CD4-positive, alpha-beta T cell (primary cell): ENCODE data around the gene CDC42. TPM values are rescaled to one million over a fixed set of nuclear protein-coding genes. Genes with fewer than 3 reads are reported as not detected.

Experiments
- ATAC-seq: fragments of 200-7000 bp; cut with Tn5 transposase; one replicate; pipeline ENCODE4 v1.10.0; 2022; ENCODE audit warnings: mild to moderate bottlenecking; ENCODE audit not compliant: poor library complexity
- CTCF ChIA-PET: fragments of 350-600 bp; sonication (Branson Sonifier 250); formaldehyde crosslinking; loops from one replicate; lab custom pipeline; 2021; ENCODE audit warnings: antibody characterized with exemption, inconsistent platforms; lab: Charles Lee
- POLR2A ChIA-PET: fragments of 350-600 bp; sonication (Branson Sonifier 250); formaldehyde crosslinking; loops from one replicate; lab custom pipeline; 2021; ENCODE audit warnings: antibody characterized with exemption, inconsistent platforms; lab: Charles Lee
- DNase-seq, 14 experiments: peaks; one replicate each; pipeline ENCODE4 v3.0.0-alpha.2; 2013 to 2020; ENCODE audit warnings: mixed read lengths in 2 of 14
- H3K27ac ChIP-seq, 2 donors: one replicate each; pipeline versions ENCODE4 v1.5.1 to v1.7.0; 2013; ENCODE audit warnings: low read length in 2 of 2, low read depth in 1 of 2, mild to moderate bottlenecking in 1 of 2
- H3K27me3 ChIP-seq, 2 experiments: 1 replicate in 1 of 2; 2 replicates in 1 of 2; pipeline versions ENCODE4 v1.6.1 to v1.7.0; 2013; ENCODE audit warnings: low read length in 2 of 2, control low read depth in 1 of 2, mild to moderate bottlenecking in 1 of 2, moderate library complexity in 1 of 2; ENCODE audit not compliant: insufficient read depth in 2 of 2, control insufficient read depth in 1 of 2
- H3K36me3 ChIP-seq: one replicate; pipeline ENCODE4 v1.6.1; 2013; ENCODE audit warnings: low read length, control low read depth; ENCODE audit not compliant: insufficient read depth
- H3K4me1 ChIP-seq: one replicate; pipeline ENCODE4 v1.6.1; 2013; ENCODE audit warnings: low read length, control low read depth; ENCODE audit not compliant: insufficient read depth
- H3K4me3 ChIP-seq: one replicate; pipeline ENCODE4 v1.5.1; 2013; ENCODE audit warnings: mild to moderate bottlenecking, low read length, moderate library complexity
- H3K9me3 ChIP-seq, 2 experiments: 1 replicate in 1 of 2; 2 replicates in 1 of 2; pipeline versions ENCODE4 v1.6.1 to v1.7.0; 2013; ENCODE audit warnings: low read length in 2 of 2, mild to moderate bottlenecking in 2 of 2, control low read depth in 1 of 2, moderate library complexity in 1 of 2; ENCODE audit not compliant: control insufficient read depth in 1 of 2, insufficient read depth in 1 of 2
- H3K27ac Mint-ChIP-seq: one replicate; pipeline ENCODE4 v1.8.0; 2020; ENCODE audit warnings: mixed read lengths
- H3K27me3 Mint-ChIP-seq: one replicate; pipeline ENCODE4 v1.8.0; 2021; ENCODE audit warnings: mixed read lengths
- H3K36me3 Mint-ChIP-seq: one replicate; pipeline ENCODE4 v1.8.0; 2021; ENCODE audit warnings: low read depth, mixed read lengths
- H3K4me1 Mint-ChIP-seq: one replicate; pipeline ENCODE4 v1.8.0; 2021; ENCODE audit warnings: low read depth, mixed read lengths
- H3K4me3 Mint-ChIP-seq: one replicate; pipeline ENCODE4 v1.8.0; 2020; ENCODE audit warnings: mild to moderate bottlenecking, mixed read lengths
- H3K9me3 Mint-ChIP-seq: one replicate; pipeline ENCODE4 v1.8.0; 2020; ENCODE audit warnings: mixed read lengths
- intact Hi-C, 2 experiments: fragments of 100-400 bp; cut with DNase I in 1 of 2; cut with micrococcal nuclease in 1 of 2; formaldehyde crosslinking; loops; one replicate each; pipeline versions ENCODE4 v1.15.1 to v1.9.0; 2023 to 2025; cut with DNase I, micrococcal nuclease
- total RNA-seq, 174 experiments: library from RNA in 2 of 174; stranded (reverse) in 2 of 174; gene quantifications; one replicate each; pipeline ENCODE4 v1.2.3 and lab custom pipeline; 2021 to 2026
- TF ChIP-seq, protein P1 (sequence below): fragments of 200-600 bp; IDR thresholded peaks from one replicate; pipeline ENCODE4 v1.8.0; 2022; ENCODE audit warnings: antibody characterized with exemption, mild to moderate bottlenecking

The CDC42 gene
- total RNA-seq, 2 experiments from 2014 or later: 375 to 379 TPM

- Mint-ChIP-seq H3K4me1 (peaks cover 53% of the 10 kb centered on the region), H3K36me3 (no peaks in the 10 kb centered on the region), H3K27ac (peak overlapping the region; percentile 99), H3K27me3 (no peaks in the 10 kb centered on the region), H3K9me3 (no peaks in the 10 kb centered on the region), H3K4me3 (no peak overlapping the region)
- Histone ChIP-seq H3K4me1 (peaks cover 65% of the 10 kb centered on the region), H3K4me3 (no peak overlapping the region), H3K9me3 (no peaks in the 10 kb centered on the region), H3K27ac (no peak overlapping the region), H3K36me3 (no peaks in the 10 kb centered on the region), H3K27me3 (no peaks in the 10 kb centered on the region)
- ATAC-seq: no peak
- CTCF ChIA-PET: interaction anchor here (1.6 to 4.5 kb wide), 3 partner anchors 7 to 14 kb away, joined by 7 to 58 read pairs (median 17); no protein-coding TSS in a partner anchor
- intact Hi-C loops: loop anchor here in 1 of 2 experiments (1.0 kb wide), 1 partner anchor 11 kb away; no protein-coding TSS in a partner anchor
- POLR2A ChIA-PET: interaction anchor here (1.1 to 11.7 kb wide), 3 partner anchors 11 to 21 kb away, joined by 3 to 470 read pairs (median 331); partner anchors contain the start of gene CDC42
- TF ChIP-seq, protein P1, sequence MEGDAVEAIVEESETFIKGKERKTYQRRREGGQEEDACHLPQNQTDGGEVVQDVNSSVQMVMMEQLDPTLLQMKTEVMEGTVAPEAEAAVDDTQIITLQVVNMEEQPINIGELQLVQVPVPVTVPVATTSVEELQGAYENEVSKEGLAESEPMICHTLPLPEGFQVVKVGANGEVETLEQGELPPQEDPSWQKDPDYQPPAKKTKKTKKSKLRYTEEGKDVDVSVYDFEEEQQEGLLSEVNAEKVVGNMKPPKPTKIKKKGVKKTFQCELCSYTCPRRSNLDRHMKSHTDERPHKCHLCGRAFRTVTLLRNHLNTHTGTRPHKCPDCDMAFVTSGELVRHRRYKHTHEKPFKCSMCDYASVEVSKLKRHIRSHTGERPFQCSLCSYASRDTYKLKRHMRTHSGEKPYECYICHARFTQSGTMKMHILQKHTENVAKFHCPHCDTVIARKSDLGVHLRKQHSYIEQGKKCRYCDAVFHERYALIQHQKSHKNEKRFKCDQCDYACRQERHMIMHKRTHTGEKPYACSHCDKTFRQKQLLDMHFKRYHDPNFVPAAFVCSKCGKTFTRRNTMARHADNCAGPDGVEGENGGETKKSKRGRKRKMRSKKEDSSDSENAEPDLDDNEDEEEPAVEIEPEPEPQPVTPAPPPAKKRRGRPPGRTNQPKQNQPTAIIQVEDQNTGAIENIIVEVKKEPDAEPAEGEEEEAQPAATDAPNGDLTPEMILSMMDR: no peak
- DNase-seq: no peak
These were observed 14.5 kb upstream of the CDC42 start for GRCh38 chr1:22038036-22038435.

GRCh38 chr1:22039594-22040285, 12.8 kb upstream of the CDC42 start:
- Histone ChIP-seq H3K36me3 (no peaks in the 10 kb centered on the region), H3K27me3 (no peaks in the 10 kb centered on the region), H3K4me1 (peaks cover 82% of the 10 kb centered on the region), H3K4me3 (peak overlapping the region; percentile 44), H3K9me3 (no peaks in the 10 kb centered on the region), H3K27ac (peak overlapping the region; percentile 95 to 97)
- Mint-ChIP-seq H3K9me3 (no peaks in the 10 kb centered on the region), H3K4me3 (peak overlapping the region; percentile 59), H3K36me3 (no peaks in the 10 kb centered on the region), H3K4me1 (peaks cover 60% of the 10 kb centered on the region), H3K27me3 (no peaks in the 10 kb centered on the region), H3K27ac (peak overlapping the region; percentile 99)
- intact Hi-C loops: loop anchor here (1.0 kb wide), 2 partner anchors 13 to 14 kb away; partner anchors contain the start of gene CDC42 (in 2 of the 2)
- DNase-seq (peak; percentile 79 to 98 (median 87)), ATAC-seq (peak; percentile 92)
- TF ChIP-seq, protein P1: no peak
- ChIA-PET CTCF (interaction anchor here (0.6 to 4.5 kb wide), 13 partner anchors 9 to 1120 kb away, joined by 3 to 58 read pairs (median 5); partner anchors contain the start of gene CDC42), POLR2A (interaction anchor here (0.7 to 11.7 kb wide), 17 partner anchors 13 to 1253 kb away, joined by 3 to 470 read pairs (median 5); partner anchors contain the start of genes CDC42, HP1BP3 and ZBTB40)

DNA sequence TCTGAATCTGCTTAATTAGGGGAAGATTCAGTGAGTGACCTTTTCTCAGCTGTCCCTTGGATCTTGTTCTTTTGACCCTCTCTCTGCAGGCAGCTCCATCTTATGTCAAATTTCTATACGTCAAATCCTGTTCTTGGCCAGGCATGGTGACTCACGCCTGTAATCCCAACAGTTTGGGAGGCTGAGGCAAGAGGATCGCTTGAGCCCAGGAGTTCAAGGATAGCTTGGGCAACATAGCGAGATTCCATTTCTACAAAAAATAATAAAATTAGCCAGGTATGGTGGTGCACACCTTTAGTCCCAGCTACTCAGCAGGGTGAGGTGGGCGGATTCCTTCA, 12.3 kb upstream of the CDC42 start:
- peak overlapping the region; percentile 95 to 97 for H3K27ac ChIP-seq
- H3K36me3 ChIP-seq: no peaks in the 10 kb centered on the region
- H3K9me3 ChIP-seq: no peaks in the 10 kb centered on the region
- H3K4me3 Mint-ChIP-seq: peak overlapping the region; percentile 59
- peak overlapping the region; percentile 99 for H3K27ac Mint-ChIP-seq
- peaks cover under 1% of the 10 kb centered on the region for H3K36me3 Mint-ChIP-seq
- intact Hi-C loops: loop anchor here (1.0 kb wide), 1 partner anchor 12 kb away; the partner anchor contains the start of gene CDC42 (in 2 of the 2)
- H3K27me3 ChIP-seq: no peaks in the 10 kb centered on the region
- H3K27me3 Mint-ChIP-seq: no peaks in the 10 kb centered on the region
- no peak for ATAC-seq
- no peaks in the 10 kb centered on the region for H3K9me3 Mint-ChIP-seq
- peak in 1 of 14 experiments; percentile 20 for DNase-seq
- ChIA-PET CTCF (interaction anchor here (0.9 to 4.5 kb wide), 10 partner anchors 10 to 52 kb away, joined by 3 to 58 read pairs (median 6); partner anchors contain the start of gene CDC42), POLR2A (interaction anchor here (0.7 to 11.7 kb wide), 17 partner anchors 12 to 1253 kb away, joined by 3 to 470 read pairs (median 5); partner anchors contain the start of genes CDC42, HP1BP3 and ZBTB40)
- TF ChIP-seq, protein P1: no peak
- peak overlapping the region; percentile 44 for H3K4me3 ChIP-seq
- H3K4me1 Mint-ChIP-seq: peaks cover 65% of the 10 kb centered on the region
- peaks cover 88% of the 10 kb centered on the region for H3K4me1 ChIP-seq
